Spinal cord (tissue), 10 donors: ENCODE measurements around the gene SCMH1. TPM values are rescaled to one million over a fixed set of nuclear protein-coding genes. Genes with fewer than 3 reads are reported as not detected.

Source experiments
- DNase-seq, 6 donors: peaks; one replicate each; pipeline versions ENCODE4 v3.0.0 to v3.0.0-alpha.2; 2013 to 2015; ENCODE audit warnings: low spot score in 6 of 6, low read depth in 4 of 6
- H3K27ac ChIP-seq: one replicate; pipeline ENCODE4 v1.5.1; 2013; ENCODE audit warnings: low read depth, low read length, control low read depth
- H3K27me3 ChIP-seq: one replicate; pipeline ENCODE4 v1.6.1; 2013; ENCODE audit warnings: low read length; ENCODE audit not compliant: control insufficient read depth, insufficient read depth
- H3K36me3 ChIP-seq: one replicate; pipeline ENCODE4 v1.6.1; 2013; ENCODE audit warnings: low read length; ENCODE audit not compliant: control insufficient read depth, insufficient read depth
- H3K4me1 ChIP-seq: one replicate; pipeline ENCODE4 v1.6.1; 2013; ENCODE audit warnings: low read length; ENCODE audit not compliant: control insufficient read depth, insufficient read depth
- H3K4me3 ChIP-seq: one replicate; pipeline ENCODE4 v1.5.1; 2013; ENCODE audit warnings: low read depth, low read length, control low read depth
- H3K9me3 ChIP-seq: one replicate; pipeline ENCODE4 v1.6.1; 2013; ENCODE audit warnings: low read length; ENCODE audit not compliant: control insufficient read depth, insufficient read depth
- WGBS: methylation state at CpG from one replicate; pipeline ENCODE4 v1.1.5; 2013; ENCODE audit warnings: missing lambda C conversion rate; ENCODE audit not compliant: insufficient coverage; 5-methylcytosine and 5-hydroxymethylcytosine counted together
- polyA plus RNA-seq, 2 donors: library from polyadenylated mRNA; unstranded; fragments of 120-200 nt; gene quantifications; one replicate each; pipeline ENCODE4 v1.2.1, GENCODE V29; 2013; ENCODE audit not compliant: insufficient read length in 2 of 2
- total RNA-seq, 2 donors: library from RNA; depleted of rRNA in 1 of 2; stranded (reverse); fragments of 120-200 nt in 1 of 2; fragments of >200 nt in 1 of 2; gene quantifications; one replicate each; pipeline versions ENCODE4 v1.2.3 to v1.2.4, GENCODE V29; 2013 to 2014
- donor health status: healthy.

SCMH1 gene
- total and polyA plus RNA-seq, 4 donors = 30.9 to 58.2 (median 43.2) TPM

DNA sequence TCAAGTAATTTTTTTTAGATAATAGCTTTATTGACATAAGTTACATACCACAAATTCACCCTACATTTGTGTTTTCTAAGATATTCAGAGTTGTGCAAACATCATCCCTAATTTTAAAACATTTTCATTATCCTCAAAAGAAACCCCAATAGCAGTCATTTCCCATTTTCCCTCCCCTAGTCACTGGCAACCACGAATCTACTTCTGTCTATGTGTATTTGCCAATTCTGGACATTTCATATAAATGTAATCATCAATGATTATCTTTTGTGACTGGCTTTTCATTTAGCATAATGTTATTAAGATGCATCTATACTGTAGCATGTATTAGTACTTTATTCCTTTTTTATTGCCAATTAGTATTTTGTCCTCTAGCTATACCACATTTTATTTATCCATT is 131.8 kb downstream of the SCMH1 start:
- no CpG with 5 or more reads among the region's 1 CpG for WGBS
- H3K4me1 ChIP-seq = no peaks in the 10 kb centered on the region
- H3K27me3 ChIP-seq = no peaks in the 10 kb centered on the region
- H3K27ac ChIP-seq = peak overlapping the region; percentile 87
- DNase-seq = no peak
- H3K9me3 ChIP-seq = no peaks in the 10 kb centered on the region
- H3K4me3 ChIP-seq = no peak overlapping the region
- peaks cover 8% of the 10 kb centered on the region for H3K36me3 ChIP-seq

DNA sequence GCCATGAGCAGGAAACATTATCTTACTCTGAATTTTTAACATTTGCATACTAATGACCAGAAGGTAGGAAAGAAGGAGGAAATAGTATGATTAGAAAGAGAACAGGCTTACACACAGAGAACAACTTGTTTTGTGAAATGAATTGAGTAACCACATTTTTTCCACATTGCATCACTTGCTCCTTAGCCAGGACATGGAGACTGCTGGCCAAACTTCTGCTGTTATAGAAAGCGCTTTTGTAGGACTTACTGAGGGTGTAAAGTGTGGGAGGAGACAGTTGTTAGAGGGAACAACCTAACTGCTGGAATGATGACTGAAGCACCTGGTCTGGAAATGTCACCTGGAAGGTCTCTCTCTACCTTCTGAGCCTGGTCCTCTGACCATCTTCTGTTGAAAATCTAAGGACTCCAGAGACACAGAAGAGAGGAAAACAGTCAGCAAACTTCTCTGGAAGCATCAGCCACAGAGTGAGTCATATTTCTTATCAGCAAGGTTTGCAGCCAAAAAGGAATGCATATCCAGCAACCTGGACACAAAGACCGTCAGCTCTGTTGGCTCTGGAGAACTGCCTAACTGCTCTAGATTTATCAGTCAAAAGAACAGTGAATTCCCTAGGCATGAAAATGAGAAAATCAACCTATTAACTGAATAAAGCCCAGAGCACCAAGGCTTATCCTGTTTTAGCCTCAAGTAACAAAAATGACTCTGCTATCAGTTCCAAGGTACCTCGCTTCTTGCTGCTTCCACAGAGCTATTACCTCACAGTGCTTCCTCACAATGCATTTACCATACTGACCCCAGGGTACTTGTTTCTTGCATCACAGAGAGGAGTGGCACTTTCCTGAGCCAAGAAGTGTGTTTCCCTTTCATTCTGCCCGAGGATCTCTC is 132.6 kb downstream of the SCMH1 start:
- Histone ChIP-seq H3K27me3 (no peaks in the 10 kb centered on the region), H3K4me1 (no peaks in the 10 kb centered on the region), H3K9me3 (no peaks in the 10 kb centered on the region), H3K27ac (peak overlapping the region; percentile 87), H3K36me3 (peaks cover 6% of the 10 kb centered on the region), H3K4me3 (no peak overlapping the region)
- 69% methylated on average over 2 of the region's 4 CpGs for WGBS
- peak in 2 of 6 donors; percentile 48 to 83 for DNase-seq

DNA sequence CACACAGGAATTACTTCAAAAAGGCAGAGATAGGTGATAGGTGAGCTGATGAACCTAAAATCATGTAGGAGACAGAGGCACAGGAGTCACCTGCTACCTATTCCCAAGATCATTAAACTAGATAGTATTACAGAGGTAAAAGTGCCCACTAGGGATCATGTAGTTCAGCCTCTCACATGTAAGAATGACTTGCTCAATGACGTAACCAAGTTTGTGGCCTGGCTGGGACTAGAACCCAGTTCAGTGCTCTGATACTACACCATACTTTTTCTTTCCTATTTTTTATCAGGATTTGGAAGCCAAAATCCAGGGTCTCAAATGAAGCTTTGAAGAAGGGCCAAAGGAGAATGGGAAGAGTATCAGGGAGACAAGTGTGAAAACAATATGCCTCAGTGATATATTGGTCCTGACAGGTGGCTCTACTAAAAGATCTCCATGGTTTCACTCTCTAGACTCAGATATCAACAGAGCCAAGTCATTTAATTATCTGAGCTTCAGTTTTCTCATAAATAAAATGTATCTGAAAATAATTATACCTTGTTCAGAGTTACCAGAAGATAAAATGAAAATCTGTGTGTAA is 133.3 kb downstream of the SCMH1 start:
- peak overlapping the region; percentile 87 for H3K27ac ChIP-seq

DNA sequence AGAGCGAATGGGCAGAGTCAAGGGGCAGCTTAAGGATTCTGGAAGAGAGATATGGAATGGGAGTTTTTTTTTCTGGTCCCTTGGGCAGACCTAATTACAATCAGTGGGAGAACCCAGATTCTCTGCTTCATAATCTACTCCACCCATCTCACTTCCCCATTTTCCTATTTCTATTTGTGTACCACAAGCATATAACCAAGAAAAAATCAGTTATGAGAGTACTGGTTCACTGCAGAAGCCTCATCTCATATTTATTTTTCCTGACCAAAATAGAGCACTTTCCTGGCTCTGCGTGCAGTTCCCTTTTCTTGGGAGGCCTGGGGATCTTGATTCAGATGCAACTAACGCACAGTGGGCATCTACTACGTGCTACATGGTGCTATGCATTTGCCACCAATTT is 138.3 kb downstream of the SCMH1 start:
- 74% methylated on average over 4 of the region's 4 CpGs for WGBS
- DNase-seq = no peak
- no peaks in the 10 kb centered on the region for H3K36me3 ChIP-seq
- H3K27ac ChIP-seq = no peak overlapping the region
- H3K4me1 ChIP-seq = no peaks in the 10 kb centered on the region
- H3K9me3 ChIP-seq = no peaks in the 10 kb centered on the region
- H3K4me3 ChIP-seq = no peak overlapping the region
- H3K27me3 ChIP-seq = no peaks in the 10 kb centered on the region

More for the DNA sequence above, 133.3 kb downstream of the SCMH1 start:
- Histone ChIP-seq H3K4me1 (no peaks in the 10 kb centered on the region), H3K9me3 (no peaks in the 10 kb centered on the region), H3K4me3 (no peak overlapping the region), H3K27me3 (no peaks in the 10 kb centered on the region), H3K36me3 (peaks cover 4% of the 10 kb centered on the region)
- no CpG with 5 or more reads among the region's 1 CpG for WGBS
- peak in 1 of 6 donors; percentile 26 for DNase-seq

DNA sequence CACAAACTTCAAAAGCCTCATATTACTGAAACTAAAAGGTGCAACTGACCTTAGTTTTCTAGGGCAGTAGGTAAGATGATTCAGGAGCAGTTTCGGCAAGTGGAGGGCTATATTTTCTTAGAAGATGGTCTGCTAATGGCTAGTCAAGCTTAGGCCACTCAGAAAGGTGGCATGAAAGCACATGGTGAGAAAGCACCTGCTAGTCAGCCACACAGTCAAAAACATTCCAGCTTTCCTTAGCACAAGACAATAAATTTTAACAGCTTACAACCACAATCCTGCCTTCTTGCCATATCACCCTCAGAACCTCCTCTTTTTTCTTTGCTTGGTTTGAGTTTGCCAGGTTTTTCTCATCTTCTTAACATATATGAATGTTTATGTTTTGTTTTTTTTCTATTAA is 139.5 kb downstream of the SCMH1 start:
- H3K36me3 ChIP-seq = no peaks in the 10 kb centered on the region
- H3K27ac ChIP-seq = peak overlapping the region; percentile 40
- H3K4me1 ChIP-seq = no peaks in the 10 kb centered on the region
- DNase-seq = no peak
- no peaks in the 10 kb centered on the region for H3K27me3 ChIP-seq
- WGBS = no CpG with 5 or more reads among the region's 1 CpG
- no peak overlapping the region for H3K4me3 ChIP-seq
- H3K9me3 ChIP-seq = no peaks in the 10 kb centered on the region

DNA sequence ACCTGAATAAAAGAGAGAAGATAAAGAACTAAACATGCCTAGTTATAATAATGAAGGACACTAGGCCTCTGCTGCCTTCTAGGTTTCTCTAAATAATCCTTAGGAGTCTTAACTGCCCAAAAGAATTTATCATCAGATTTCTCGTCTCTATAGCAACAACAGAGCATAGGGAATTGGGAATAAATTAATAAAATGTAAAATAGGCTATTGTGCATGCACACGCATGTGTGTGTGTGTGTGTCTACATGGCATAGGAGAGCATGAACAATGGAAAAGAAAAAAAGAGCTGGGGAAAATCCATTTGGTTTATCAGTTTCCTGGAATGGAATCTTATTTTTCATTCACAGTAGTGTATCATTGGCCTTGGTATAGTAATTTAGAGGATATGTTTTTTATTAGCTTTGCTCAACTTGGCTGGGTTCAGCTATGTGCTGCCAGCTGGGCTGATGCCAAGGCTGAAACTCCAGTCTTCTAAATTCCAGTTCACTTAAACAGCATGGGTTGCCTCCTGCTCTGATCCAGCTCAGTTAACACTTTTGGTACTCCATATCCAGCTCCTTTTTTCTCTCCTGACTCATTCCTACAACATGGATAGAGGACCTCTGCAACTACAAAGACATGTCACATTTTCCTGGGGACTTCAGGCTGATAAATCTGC is 140.0 kb downstream of the SCMH1 start:
- Histone ChIP-seq H3K9me3 (no peaks in the 10 kb centered on the region), H3K4me1 (no peaks in the 10 kb centered on the region), H3K4me3 (no peak overlapping the region), H3K27me3 (no peaks in the 10 kb centered on the region), H3K36me3 (no peaks in the 10 kb centered on the region), H3K27ac (peak overlapping the region; percentile 40)
- WGBS = 63% methylated on average over 2 of the region's 2 CpGs
- peak in 5 of 6 donors; percentile 47 to 96 (median 67) for DNase-seq

DNA sequence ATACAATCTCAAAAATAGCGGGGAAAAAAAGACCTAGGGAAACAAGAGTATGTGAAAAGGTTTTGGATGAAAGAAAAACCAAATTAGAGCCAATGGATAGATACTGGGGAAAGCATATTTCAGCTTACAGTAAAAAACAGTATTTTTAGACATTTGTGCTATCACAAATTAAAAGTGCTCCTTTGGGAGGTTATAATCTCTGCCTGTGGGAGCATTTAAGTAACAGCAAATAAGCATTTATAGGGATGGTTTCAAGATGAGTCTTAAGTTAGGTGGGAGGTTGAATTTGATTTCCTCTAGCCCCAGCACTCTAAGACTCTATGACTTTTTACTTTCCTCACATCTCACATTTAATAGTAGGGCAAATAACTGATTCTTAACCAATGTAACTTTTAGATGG is 141.0 kb downstream of the SCMH1 start:
- WGBS = 100% methylated on average over 1 of the region's 1 CpG
- Histone ChIP-seq H3K4me1 (no peaks in the 10 kb centered on the region), H3K27me3 (no peaks in the 10 kb centered on the region), H3K27ac (no peak overlapping the region), H3K4me3 (no peak overlapping the region), H3K36me3 (no peaks in the 10 kb centered on the region), H3K9me3 (no peaks in the 10 kb centered on the region)
- peak in 1 of 6 donors; percentile 53 for DNase-seq

DNA sequence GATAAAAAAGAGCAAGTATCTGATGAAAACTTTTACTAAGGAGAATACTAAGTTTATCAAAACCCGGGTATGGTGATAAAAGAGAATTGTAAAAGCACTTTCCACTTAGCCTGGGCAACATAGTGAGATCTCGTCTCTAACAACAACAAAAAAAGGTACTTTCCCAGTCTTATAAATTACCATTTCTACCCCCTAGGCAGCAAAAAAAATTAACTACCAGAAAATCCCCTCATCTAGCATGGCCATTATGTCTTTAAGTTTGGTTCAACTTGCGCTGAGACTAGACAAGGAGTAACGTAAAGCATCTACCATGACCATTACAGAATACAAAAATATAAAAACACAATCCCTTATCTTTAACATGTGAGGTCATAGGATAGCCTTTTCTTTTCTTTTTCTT is 141.9 kb downstream of the SCMH1 start:
- no peak for DNase-seq
- WGBS = 100% methylated on average over 1 of the region's 4 CpGs
- Histone ChIP-seq H3K9me3 (no peaks in the 10 kb centered on the region), H3K27me3 (no peaks in the 10 kb centered on the region), H3K4me1 (no peaks in the 10 kb centered on the region), H3K4me3 (no peak overlapping the region), H3K36me3 (no peaks in the 10 kb centered on the region), H3K27ac (no peak overlapping the region)

DNA sequence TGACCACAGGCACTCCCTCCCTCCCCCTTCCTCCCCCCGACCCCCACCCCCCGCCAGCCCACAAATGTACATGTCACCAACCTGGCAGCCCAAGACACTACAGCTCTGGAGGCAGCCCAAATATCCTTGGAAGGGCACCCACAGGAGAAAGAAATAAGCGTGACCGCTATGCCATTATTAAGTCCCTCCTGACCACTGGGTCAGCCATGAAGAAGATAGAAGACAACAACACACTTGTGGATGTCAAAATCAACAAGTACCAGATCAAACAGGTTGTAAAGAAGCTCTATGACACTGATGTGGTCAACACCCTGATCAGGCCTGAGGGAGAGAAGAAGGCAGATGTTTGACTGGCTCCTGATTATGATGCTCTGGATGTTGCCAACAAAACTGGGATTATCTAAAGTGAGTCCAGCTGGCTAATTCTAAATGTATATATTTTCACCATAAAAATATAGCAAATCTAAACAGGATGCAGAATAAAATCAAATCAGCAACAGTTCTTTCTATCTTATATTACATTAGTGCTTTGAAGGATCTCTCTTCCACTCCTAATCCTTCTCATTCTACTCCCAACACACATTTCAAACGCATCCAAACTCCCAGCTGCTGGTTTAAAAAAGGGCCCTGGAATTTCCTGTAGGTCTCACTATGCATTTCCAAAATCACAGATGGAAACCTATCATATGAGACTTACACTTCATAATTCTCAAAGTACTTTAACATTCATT is 143.2 kb downstream of the SCMH1 start:
- no peaks in the 10 kb centered on the region for H3K36me3 ChIP-seq
- H3K4me3 ChIP-seq = no peak overlapping the region
- no peak for DNase-seq
- WGBS = 73% methylated on average over 1 of the region's 5 CpGs
- H3K4me1 ChIP-seq = no peaks in the 10 kb centered on the region
- H3K9me3 ChIP-seq = no peaks in the 10 kb centered on the region
- no peak overlapping the region for H3K27ac ChIP-seq
- H3K27me3 ChIP-seq = no peaks in the 10 kb centered on the region
